ENCODE data around the gene ATRIP.

ATRIP gene

GRCh38 chr3:48503401-48504050, 57.0 kb downstream of the ATRIP start:
- H3K4me1 ChIP-seq (ENCODE audit: control insufficient read depth, insufficient read depth, low read length) = peaks cover 12% of the 10 kb centered on the region
- WGBS (ENCODE audit: insufficient coverage, insufficient read length) = no CpG with 5 or more reads among the region's 26 CpGs

GRCh38 chr3:48504051-48504946, 57.8 kb downstream of the ATRIP start, which contains the start of gene SHISA5:
SHISA5 (minus strand) TSS chr3:48504174; CDS start chr3:48504094, 80 bp downstream.
- no peaks in the 10 kb centered on the region for H3K9me3 ChIP-seq (ENCODE audit: control insufficient read depth, insufficient read depth, low read length)
- peaks cover 12% of the 10 kb centered on the region for H3K4me1 ChIP-seq (ENCODE audit: control insufficient read depth, insufficient read depth, low read length)
- no peak within 1 kb of the TSS for H3K27ac ChIP-seq (ENCODE audit: low read length)
- no peak for DNase-seq (ENCODE audit: low read depth, low spot score)
- peak within 1 kb of the TSS; percentile 76; the same call in 1 of the 2 replicates for H3K4me3 ChIP-seq (ENCODE audit: low read length)
- no CpG with 5 or more reads among the region's 66 CpGs for WGBS (ENCODE audit: insufficient coverage, insufficient read length)
- no peaks in the 10 kb centered on the region for H3K27me3 ChIP-seq (ENCODE audit: control insufficient read depth, insufficient read depth, low read length)
- H3K36me3 ChIP-seq (ENCODE audit: control insufficient read depth, insufficient read depth, low read length) = no peaks in the 10 kb centered on the region

More at GRCh38 chr3:48503401-48504050, 57.0 kb downstream of the ATRIP start:
- Histone ChIP-seq H3K27me3 (ENCODE audit: control insufficient read depth, insufficient read depth, low read length) (no peaks in the 10 kb centered on the region), H3K9me3 (ENCODE audit: control insufficient read depth, insufficient read depth, low read length) (no peaks in the 10 kb centered on the region), H3K27ac (ENCODE audit: low read length) (no peak overlapping the region), H3K36me3 (ENCODE audit: control insufficient read depth, insufficient read depth, low read length) (no peaks in the 10 kb centered on the region), H3K4me3 (ENCODE audit: low read length) (peak overlapping the region; percentile 76; the same call in 1 of the 2 replicates)
- DNase-seq (ENCODE audit: low read depth, low spot score) = no peak

- DNase-seq (ENCODE audit: low read depth, low spot score) = no peak
- Histone ChIP-seq H3K36me3 (ENCODE audit: control insufficient read depth, insufficient read depth, low read length) (no peaks in the 10 kb centered on the region), H3K27ac (ENCODE audit: low read length) (no peak overlapping the region), H3K9me3 (ENCODE audit: control insufficient read depth, insufficient read depth, low read length) (no peaks in the 10 kb centered on the region), H3K4me1 (ENCODE audit: control insufficient read depth, insufficient read depth, low read length) (peaks cover 12% of the 10 kb centered on the region), H3K4me3 (ENCODE audit: low read length) (no peak overlapping the region), H3K27me3 (ENCODE audit: control insufficient read depth, insufficient read depth, low read length) (no peaks in the 10 kb centered on the region)
- no CpG with 5 or more reads among the region's 2 CpGs for WGBS (ENCODE audit: insufficient coverage, insufficient read length)
Measured at GRCh38 chr3:48505146-48505545, 58.6 kb downstream of the ATRIP start.

GRCh38 chr3:48505968-48506504, 59.5 kb downstream of the ATRIP start:
- no peaks in the 10 kb centered on the region for H3K9me3 ChIP-seq (ENCODE audit: control insufficient read depth, insufficient read depth, low read length)
- no peak overlapping the region for H3K27ac ChIP-seq (ENCODE audit: low read length)
- peaks cover 12% of the 10 kb centered on the region for H3K4me1 ChIP-seq (ENCODE audit: control insufficient read depth, insufficient read depth, low read length)
- no peak overlapping the region for H3K4me3 ChIP-seq (ENCODE audit: low read length)
- no peaks in the 10 kb centered on the region for H3K27me3 ChIP-seq (ENCODE audit: control insufficient read depth, insufficient read depth, low read length)
- no CpG with 5 or more reads among the region's 6 CpGs for WGBS (ENCODE audit: insufficient coverage, insufficient read length)
- no peak for DNase-seq (ENCODE audit: low read depth, low spot score)
- no peaks in the 10 kb centered on the region for H3K36me3 ChIP-seq (ENCODE audit: control insufficient read depth, insufficient read depth, low read length)

GRCh38 chr3:48507256-48508061, 60.9 kb downstream of the ATRIP start:
- Histone ChIP-seq H3K9me3 (ENCODE audit: control insufficient read depth, insufficient read depth, low read length) (no peaks in the 10 kb centered on the region), H3K4me1 (ENCODE audit: control insufficient read depth, insufficient read depth, low read length) (peaks cover 12% of the 10 kb centered on the region), H3K27ac (ENCODE audit: low read length) (no peak overlapping the region), H3K36me3 (ENCODE audit: control insufficient read depth, insufficient read depth, low read length) (no peaks in the 10 kb centered on the region), H3K27me3 (ENCODE audit: control insufficient read depth, insufficient read depth, low read length) (no peaks in the 10 kb centered on the region), H3K4me3 (ENCODE audit: low read length) (no peak overlapping the region)
- peak; percentile 71 for DNase-seq (ENCODE audit: low read depth, low spot score)
- no CpG with 5 or more reads among the region's 10 CpGs for WGBS (ENCODE audit: insufficient coverage, insufficient read length)

GRCh38 chr3:48511551-48511950, 65.0 kb downstream of the ATRIP start:
- peaks cover 4% of the 10 kb centered on the region; the same call in 1 of the 2 replicates for H3K4me1 ChIP-seq (ENCODE audit: control insufficient read depth, insufficient read depth, low read length)
- H3K27ac ChIP-seq (ENCODE audit: low read length) = no peak overlapping the region
- no peaks in the 10 kb centered on the region for H3K36me3 ChIP-seq (ENCODE audit: control insufficient read depth, insufficient read depth, low read length)
- no peak overlapping the region for H3K4me3 ChIP-seq (ENCODE audit: low read length)
- H3K9me3 ChIP-seq (ENCODE audit: control insufficient read depth, insufficient read depth, low read length) = no peaks in the 10 kb centered on the region
- DNase-seq (ENCODE audit: low read depth, low spot score) = no peak
- WGBS (ENCODE audit: insufficient coverage, insufficient read length) = no CpG with 5 or more reads among the region's 4 CpGs
- H3K27me3 ChIP-seq (ENCODE audit: control insufficient read depth, insufficient read depth, low read length) = no peaks in the 10 kb centered on the region

- no peaks in the 10 kb centered on the region for H3K27me3 ChIP-seq (ENCODE audit: control insufficient read depth, insufficient read depth, low read length)
- no peaks in the 10 kb centered on the region for H3K9me3 ChIP-seq (ENCODE audit: control insufficient read depth, insufficient read depth, low read length)
- H3K27ac ChIP-seq (ENCODE audit: low read length) = no peak overlapping the region
- no peaks in the 10 kb centered on the region for H3K4me1 ChIP-seq (ENCODE audit: control insufficient read depth, insufficient read depth, low read length)
- DNase-seq (ENCODE audit: low read depth, low spot score) = no peak
- H3K4me3 ChIP-seq (ENCODE audit: low read length) = no peak overlapping the region
- peaks cover 10% of the 10 kb centered on the region for H3K36me3 ChIP-seq (ENCODE audit: control insufficient read depth, insufficient read depth, low read length)
- whole genome bisulfite sequencing (ENCODE audit: insufficient coverage, insufficient read length) = no CpG with 5 or more reads among the region's 8 CpGs
Measured at GRCh38 chr3:48514431-48515227, 68.1 kb downstream of the ATRIP start.
